GM12872 (cell line): ENCODE results near the gene RTCB.

Experiments
- CTCF ChIP-seq: IDR thresholded peaks from 3 replicates; pipeline ENCODE4 v1.5.1; 2011; ENCODE audit warnings: low read depth, mild to moderate bottlenecking, low read length, moderate library complexity; ENCODE audit not compliant: insufficient read depth

RTCB gene

GRCh38 chr22:32410459-32410858, 1.6 kb downstream of the RTCB start:
- no peak for TF ChIP-seq CTCF

GRCh38 chr22:32409977-32410376, 2.1 kb downstream of the RTCB start:
- TF ChIP-seq CTCF = no peak

- no peak for TF ChIP-seq CTCF
Measured at GRCh38 chr22:32407936-32408335, 4.1 kb downstream of the RTCB start.

- no peak for TF ChIP-seq CTCF
Measured at GRCh38 chr22:32407312-32407711, 4.7 kb downstream of the RTCB start.

GRCh38 chr22:32404021-32404420, 8.0 kb downstream of the RTCB start:
- TF ChIP-seq CTCF = no peak

- TF ChIP-seq CTCF = no peak
Measured at GRCh38 chr22:32401486-32401885, 10.6 kb downstream of the RTCB start.

GRCh38 chr22:32396746-32397145, 15.3 kb downstream of the RTCB start:
- no peak for TF ChIP-seq CTCF

GRCh38 chr22:32396255-32396654, 15.8 kb downstream of the RTCB start:
- TF ChIP-seq CTCF = no peak
